ENCODE data around the gene HIPK3. TPM values are rescaled to one million over a fixed set of nuclear protein-coding genes. Genes with fewer than 3 reads are reported as not detected.
"Not testable (repeated sequence)": the region's sequence is repeated elsewhere in the genome, so short reads cannot be mapped to it uniquely, and the experiment has no call there.

Gene HIPK3
- total and polyA plus RNA-seq, 9 of the 15 experiments (the other 6 are each of a cell fraction or from before 2014, with no cell fraction given) = 2.3 to 19.6 (median 7.5) TPM

DNA sequence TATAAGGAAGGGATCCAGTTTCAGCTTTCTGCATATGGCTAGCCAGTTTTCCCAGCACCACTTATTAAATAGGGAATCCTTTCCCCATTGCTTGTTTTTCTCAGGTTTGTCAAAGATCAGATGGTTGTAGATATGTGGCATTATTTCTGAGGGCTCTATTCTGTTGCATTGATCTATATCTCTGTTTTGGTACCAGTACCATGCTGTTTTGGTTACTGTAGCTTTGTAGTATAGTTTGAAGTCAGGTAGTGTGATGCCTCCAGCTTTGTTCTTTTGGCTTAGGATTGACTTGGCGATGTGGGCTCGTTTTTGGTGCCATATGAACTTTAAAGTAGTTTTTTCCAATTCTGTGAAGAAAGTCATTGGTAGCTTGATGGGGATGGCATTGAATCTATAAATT, 40.5 kb upstream of the HIPK3 start:
- in situ Hi-C loops (cut with MboI); H3K9me3 ChIP-seq (replicated peaks; ENCODE audit: control insufficient read depth, insufficient read depth, low read depth, low read length); ATAC-seq; H3K27ac ChIP-seq (ENCODE audit: extremely low read depth, low read depth, low read length); H2AFZ ChIP-seq (ENCODE audit: low read depth, low read length); POLR2A ChIA-PET; H3K9ac ChIP-seq (ENCODE audit: insufficient read depth in 1 of 2, low read depth in 2 of 2, low read length in 2 of 2); H3K4me2 ChIP-seq (ENCODE audit: insufficient read depth, low read length); DNase-seq (ENCODE audit: extremely low read depth in 1 of 4, low spot score in 3 of 4); H3K4me3 ChIP-seq; BruUV-seq (replicated peaks); FAIRE-seq; intact Hi-C loops (cut with micrococcal nuclease); H3K9me1 ChIP-seq (ENCODE audit: control insufficient read depth, insufficient read depth, low read length); CTCF ChIA-PET (ENCODE audit: low intra/inter-chr PET ratio); H3K36me3 ChIP-seq (ENCODE audit: control insufficient read depth, insufficient read depth, low read length); H3K79me2 ChIP-seq (ENCODE audit: control insufficient read depth, insufficient read depth, low read length); H3K4me1 ChIP-seq (replicated peaks in 1 of 2; ENCODE audit: control insufficient read depth in 2 of 2, insufficient read depth in 2 of 2, low read length in 2 of 2); H4K20me1 ChIP-seq (replicated peaks; ENCODE audit: control insufficient read depth, insufficient read depth, low read length); H3K27me3 ChIP-seq (ENCODE audit: control insufficient read depth in 2 of 2, insufficient read depth in 2 of 2, low read length in 2 of 2): not testable (repeated sequence)
- TF ChIP-seq BCOR (IDR thresholded peaks at IDR 0.05) (peak; percentile 67; the same call in 1 of the 2 replicates), TRIM28 (IDR thresholded peaks at IDR 0.05) (0 out of 2 replicates have a peak, but pooled peaks have one; percentile 40)
- WGBS (ENCODE audit: insufficient coverage, low coverage, missing lambda C conversion rate) = 0% methylated on average over 2 of the region's 2 CpGs

DNA sequence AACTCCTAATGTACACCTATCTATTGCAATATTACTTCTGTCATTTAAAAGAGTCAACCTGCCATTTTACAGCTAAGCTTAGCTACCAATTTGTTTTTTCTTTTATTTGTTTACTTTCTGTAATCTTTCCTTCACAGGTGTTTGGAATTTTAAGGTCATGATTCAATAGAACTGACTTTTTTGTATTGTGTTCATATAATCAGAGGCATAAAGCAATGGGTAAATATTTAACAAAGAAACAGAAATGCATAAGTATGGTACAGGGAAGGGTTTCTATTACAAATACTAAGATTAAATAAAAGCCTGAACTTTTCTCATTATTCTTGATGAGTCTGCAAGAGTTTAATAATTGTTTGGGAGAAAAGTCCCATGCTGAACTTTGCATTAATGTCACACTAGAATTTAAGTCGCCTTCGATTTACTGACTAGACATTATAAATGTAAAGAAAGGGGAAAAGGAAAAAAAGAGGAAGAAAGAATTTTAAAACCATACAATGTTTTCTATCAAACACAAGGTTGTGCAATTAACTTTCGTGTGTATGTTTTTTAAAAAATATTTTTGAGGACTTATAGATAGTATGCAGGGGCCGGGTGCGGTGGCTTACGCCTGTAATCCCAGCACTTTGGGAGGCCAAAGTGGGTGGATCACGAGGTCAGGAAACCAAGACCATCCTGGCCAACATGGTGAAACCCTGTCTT, 35.0 kb upstream of the HIPK3 start:
- H3K9ac ChIP-seq (ENCODE audit: insufficient read depth in 1 of 2, low read depth in 2 of 2, low read length in 2 of 2) = no peak overlapping the region
- no peaks in the 10 kb centered on the region for H3K36me3 ChIP-seq (ENCODE audit: control insufficient read depth, insufficient read depth, low read length)
- no peak overlapping the region for H3K4me2 ChIP-seq (ENCODE audit: insufficient read depth, low read length)
- H3K27me3 ChIP-seq (ENCODE audit: control insufficient read depth in 2 of 2, insufficient read depth in 2 of 2, low read length in 2 of 2) = no peaks in the 10 kb centered on the region
- no peak for FAIRE-seq
- CTCF ChIA-PET (ENCODE audit: low intra/inter-chr PET ratio) = no interaction called here
- H3K27ac ChIP-seq (ENCODE audit: extremely low read depth, low read depth, low read length) = no peak overlapping the region
- no peaks in the 10 kb centered on the region for H3K9me3 ChIP-seq (replicated peaks; ENCODE audit: control insufficient read depth, insufficient read depth, low read depth, low read length)
- no peaks in the 10 kb centered on the region for H3K4me1 ChIP-seq (replicated peaks in 1 of 2; ENCODE audit: control insufficient read depth in 2 of 2, insufficient read depth in 2 of 2, low read length in 2 of 2)
- DNase-seq (ENCODE audit: extremely low read depth in 1 of 4, low spot score in 3 of 4) = no peak
- POLR2A ChIA-PET = no interaction called here
- H3K79me2 ChIP-seq (ENCODE audit: control insufficient read depth, insufficient read depth, low read length) = no peaks in the 10 kb centered on the region
- BruUV-seq (replicated peaks) = no TSS peak
- H2AFZ ChIP-seq (ENCODE audit: low read depth, low read length) = 0 out of 2 replicates have a peak overlapping the region, but pooled peaks have one; percentile 17
- H3K4me3 ChIP-seq = no peak overlapping the region
- in situ Hi-C loops (cut with MboI) = no loop called here
- ATAC-seq = no peak
- 53% methylated on average over 7 of the region's 7 CpGs for WGBS (ENCODE audit: insufficient coverage, low coverage, missing lambda C conversion rate)
- no peaks in the 10 kb centered on the region for H4K20me1 ChIP-seq (replicated peaks; ENCODE audit: control insufficient read depth, insufficient read depth, low read length)
- no peaks in the 10 kb centered on the region for H3K9me1 ChIP-seq (ENCODE audit: control insufficient read depth, insufficient read depth, low read length)
- TF ChIP-seq C11orf30 (IDR thresholded peaks at IDR 0.05; ENCODE audit: low read depth) = 0 out of 2 replicates have a peak, but pooled peaks have one; percentile 14
- TF ChIP-seq WHSC1 (IDR thresholded peaks at IDR 0.05; ENCODE audit: low read length) = no peak
- intact Hi-C loops (cut with micrococcal nuclease) = no loop called here
